C4-2B (cell line): Measurements from ENCODE around the gene CCDC13.

Experiments
- CTCF ChIP-seq: fragments of 450-650 bp; conservative IDR thresholded peaks from 2 replicates; pipeline ENCODE4 v1.5.1; 2017; ENCODE audit warnings: mild to moderate bottlenecking
- ZFX ChIP-seq: fragments of 450-650 bp; IDR thresholded peaks from 2 replicates; pipeline ENCODE4 v1.6.1; 2017

GRCh38 chr3:42725454-42725853, 47.6 kb downstream of the CCDC13 start:
- TF ChIP-seq CTCF (no peak), ZFX (no peak)
